GM12878 (cell line): ENCODE measurements around the gene ANKIB1. TPM values are rescaled to one million over a fixed set of nuclear protein-coding genes. Genes with fewer than 3 reads are reported as not detected.
A peak's percentile ranks its signal among the peaks of the same experiment; 100 is the strongest.

Experiments used
- ATAC-seq: fragments of 200-7000 bp; cut with Tn5 transposase; 3 replicates; pipeline ENCODE4 v1.9.1; 2020; ENCODE audit warnings: mild to moderate bottlenecking, moderate library complexity
- BruUV-seq: library from RNA; stranded (reverse); fragments of 400-500 nt; replicated peaks from 2 replicates; lab custom pipeline; 2021; lab: Mats Ljungman, UMichigan
- CTCF ChIA-PET: fragments of 300-600 bp; sonication (Branson Sonifier 250); formaldehyde crosslinking; extraction: SDS; loops from one replicate; lab custom pipeline; 2021; ENCODE audit warnings: inconsistent platforms; lab: Yijun Ruan, JAX
- POLR2A ChIA-PET: fragments of 350-600 bp; formaldehyde crosslinking; extraction: SDS; loops from one replicate; lab custom pipeline; 2021; ENCODE audit warnings: inconsistent platforms; lab: Charles Lee
- RAD21 ChIA-PET: fragments of 300-600 bp; sonication (Branson Sonifier 250); formaldehyde crosslinking; loops from one replicate; lab custom pipeline; 2023; ENCODE audit warnings: antibody characterized with exemption; ENCODE audit not compliant: unreplicated experiment; lab: Charles Lee
- SMC1A ChIA-PET: fragments of 300-600 bp; sonication (Branson Sonifier 250); formaldehyde crosslinking; loops from one replicate; lab custom pipeline; 2023; ENCODE audit not compliant: unreplicated experiment, uncharacterized antibody; lab: Charles Lee
- DNase-seq: peaks from one replicate; pipeline ENCODE4 v3.0.0-alpha.2; 2011; ENCODE audit warnings: low read depth, low spot score
- FAIRE-seq: peaks from 3 replicates; lab custom pipeline; 2011; peaks lifted over from hg19 to GRCh38; lab: Jason Lieb, UNC
- H2AFZ ChIP-seq: 2 replicates; pipeline ENCODE4 v1.6.0; 2011; ENCODE audit warnings: low read depth, low read length, control low read depth; ENCODE audit not compliant: control insufficient read depth
- H3K27ac ChIP-seq: 2 replicates; pipeline ENCODE4 v1.5.1; 2011; ENCODE audit warnings: control low read depth; ENCODE audit not compliant: control insufficient read depth, insufficient read depth
- H3K27me3 ChIP-seq, 2 experiments: replicated peaks in 1 of 2; 2 replicates each; pipeline versions ENCODE4 v1.6.0 to v1.6.1; 2011; ENCODE audit warnings: low read length in 1 of 2; ENCODE audit not compliant: control insufficient read depth in 2 of 2, insufficient read depth in 2 of 2
- H3K36me3 ChIP-seq, 2 experiments: 2 replicates each; pipeline ENCODE4 v1.5.1; 2011; ENCODE audit warnings: low read length in 1 of 2; ENCODE audit not compliant: control insufficient read depth in 2 of 2, insufficient read depth in 2 of 2
- H3K4me1 ChIP-seq: 2 replicates; pipeline ENCODE4 v1.6.1; 2011; ENCODE audit warnings: mild to moderate bottlenecking, low read length, moderate library complexity, mixed read lengths; ENCODE audit not compliant: control insufficient read depth, insufficient read depth
- H3K4me2 ChIP-seq: 2 replicates; pipeline ENCODE4 v1.6.0; 2011; ENCODE audit warnings: control low read depth; ENCODE audit not compliant: control insufficient read depth, insufficient read depth
- H3K4me3 ChIP-seq: fragments of 200-600 bp; sonication (generic); 2 replicates; pipeline ENCODE4 v1.5.1; 2016
- H3K79me2 ChIP-seq: 2 replicates; pipeline ENCODE4 v1.6.0; 2011; ENCODE audit warnings: low read length; ENCODE audit not compliant: control insufficient read depth, insufficient read depth
- H3K9ac ChIP-seq: 2 replicates; pipeline ENCODE4 v1.8.0; 2011; ENCODE audit warnings: low read length, control low read depth, mixed read lengths; ENCODE audit not compliant: control insufficient read depth, insufficient read depth
- H3K9me3 ChIP-seq: replicated peaks from 3 replicates; pipeline ENCODE4 v1.5.1; 2011; ENCODE audit warnings: mild to moderate bottlenecking, low read length; ENCODE audit not compliant: control insufficient read depth, insufficient read depth
- H4K20me1 ChIP-seq: 2 replicates; pipeline ENCODE4 v1.6.0; 2011; ENCODE audit not compliant: control insufficient read depth, insufficient read depth
- CREM ChIP-seq: IDR thresholded peaks from 2 replicates; pipeline ENCODE4 v1.6.1; 2014; ENCODE audit warnings: antibody characterized with exemption, low read depth
- EED ChIP-seq: sonication (generic); IDR thresholded peaks from 2 replicates; pipeline ENCODE4 v1.6.1; 2016; ENCODE audit warnings: antibody characterized with exemption, low read depth
- EGR1 ChIP-seq, 2 experiments: IDR thresholded peaks; 1 replicate in 1 of 2; 2 replicates in 1 of 2; pipeline ENCODE4 v1.6.1; 2011 to 2012; ENCODE audit warnings: low read depth in 2 of 2, low read length in 2 of 2, borderline replicate concordance in 1 of 2, mild to moderate bottlenecking in 1 of 2, moderate library complexity in 1 of 2
- MYC ChIP-seq: IDR thresholded peaks from 2 replicates; pipeline ENCODE4 v1.6.1; 2011; ENCODE audit warnings: mild to moderate bottlenecking, low read length, moderate library complexity, inconsistent platforms; ENCODE audit not compliant: insufficient read depth, insufficient replicate concordance, insufficient read length, severe bottlenecking
- SRF ChIP-seq, 2 experiments: IDR thresholded peaks; 2 replicates each; pipeline ENCODE4 v1.6.1; 2011; ENCODE audit warnings: low read depth in 2 of 2, low read length in 2 of 2, mild to moderate bottlenecking in 1 of 2, moderate library complexity in 1 of 2
- YY1 ChIP-seq: IDR thresholded peaks from 2 replicates; pipeline ENCODE4 v1.6.1; 2011; ENCODE audit warnings: low read depth, mild to moderate bottlenecking, low read length
- WGBS: methylation state at CpG from one replicate; pipeline ENCODE4 v1.1.6; 2016; ENCODE audit warnings: low lambda C conversion rate; ENCODE audit not compliant: insufficient replicate concordance, insufficient coverage; ENCODE audit errors: missing lambda C conversion rate; 5-methylcytosine and 5-hydroxymethylcytosine counted together
- in situ Hi-C: fragments of 300-500 bp; cut with MboI; formaldehyde crosslinking; loops from 9 replicates; pipeline ENCODE4 v1.14.3; 2018; ENCODE audit warnings: mixed read lengths
- intact Hi-C: fragments of 100-400 bp; cut with micrococcal nuclease; formaldehyde crosslinking; loops from one replicate; pipeline ENCODE4 v1.14.2; 2022; ENCODE audit not compliant: unreplicated experiment
- polyA plus RNA-seq, 11 experiments: library from polyadenylated mRNA; depleted of rRNA in 4 of 11; unstranded in 6 of 11; stranded (reverse) in 5 of 11; fragments of >200 nt; fragmentation: Nextera tagmentation in 4 of 11; fragmentation: Illumina TruSeq in 1 of 11; extraction: Ambion mirVana in 4 of 11; extraction: Trizol in 1 of 11; gene quantifications; 1 replicate in 1 of 11; 2 replicates in 10 of 11; pipeline versions ENCODE4 v1.2.1 to v1.2.3, GENCODE V29; 2011 to 2016; ENCODE audit warnings: inconsistent platforms in 2 of 11, missing spikeins in 2 of 11, low read depth in 1 of 11
- total RNA-seq, 4 experiments: library from RNA; depleted of rRNA in 3 of 4; stranded (reverse); fragments of >200 nt in 3 of 4; fragmentation: Illumina TruSeq in 1 of 4; extraction: Trizol in 1 of 4; gene quantifications; 2 replicates each; pipeline versions ENCODE4 v1.2.1 to v1.2.3, GENCODE V29; 2013 to 2021
- TF ChIP-seq, protein P1 (sequence below): fragments of 450-650 bp; IDR thresholded peaks from 2 replicates; pipeline ENCODE4 v1.6.1; 2017; ENCODE audit warnings: low read depth, mild to moderate bottlenecking, moderate library complexity

ANKIB1 gene
- total and polyA plus RNA-seq, 10 of the 15 experiments (the other 5 are each of a cell fraction or from before 2014, with no cell fraction given): 9.0 to 54.0 (median 21.9) TPM

- Histone ChIP-seq H2AFZ (peak overlapping the region; percentile 95), H3K4me1 (no peaks in the 10 kb centered on the region), H3K79me2 (peaks cover 76% of the 10 kb centered on the region), H3K9me3 (no peaks in the 10 kb centered on the region), H3K27ac (peak overlapping the region; percentile 90), H3K4me3 (peak overlapping the region; percentile 93), H3K27me3 (no peaks in the 10 kb centered on the region), H3K9ac (peak overlapping the region; percentile 83), H3K36me3 (no peaks in the 10 kb centered on the region), H3K4me2 (peak overlapping the region; percentile 92), H4K20me1 (no peaks in the 10 kb centered on the region)
- FAIRE-seq (no peak), ATAC-seq (peak; percentile 51), DNase-seq (no peak)
- no TSS peak for BruUV-seq
- in situ Hi-C loops: no loop called here
- POLR2A ChIA-PET: interaction anchor here (0.5 to 2.5 kb wide), 12 partner anchors 8 to 591 kb away, joined by 3 to 10 read pairs (median 4); partner anchors contain the start of genes CYP51A1, GATAD1, PEX1 and RBM48
- SMC1A ChIA-PET: interaction anchor here (0.6 to 2.9 kb wide), 27 partner anchors 9 to 865 kb away, joined by 3 to 13 read pairs (median 4); partner anchors contain the start of genes CYP51A1 and GATAD1
- RAD21 ChIA-PET: interaction anchor here (0.9 to 3.9 kb wide), 12 partner anchors 15 to 306 kb away, joined by 3 to 21 read pairs (median 5); partner anchors contain the start of genes AKAP9, CYP51A1, GATAD1 and PEX1
- no peak for TF ChIP-seq SRF (IDR thresholded peaks at IDR 0.05; ENCODE audit: low read depth in 2 of 2, low read length in 2 of 2)
- TF ChIP-seq MYC: peak; percentile 13
- peak in 1 of 2 experiments; percentile 26; a peak in 1 of 3 replicates for TF ChIP-seq EGR1 (IDR thresholded peaks at IDR 0.05; ENCODE audit: borderline replicate concordance in 1 of 2, low read depth in 2 of 2, low read length in 2 of 2)
- TF ChIP-seq, protein P1, sequence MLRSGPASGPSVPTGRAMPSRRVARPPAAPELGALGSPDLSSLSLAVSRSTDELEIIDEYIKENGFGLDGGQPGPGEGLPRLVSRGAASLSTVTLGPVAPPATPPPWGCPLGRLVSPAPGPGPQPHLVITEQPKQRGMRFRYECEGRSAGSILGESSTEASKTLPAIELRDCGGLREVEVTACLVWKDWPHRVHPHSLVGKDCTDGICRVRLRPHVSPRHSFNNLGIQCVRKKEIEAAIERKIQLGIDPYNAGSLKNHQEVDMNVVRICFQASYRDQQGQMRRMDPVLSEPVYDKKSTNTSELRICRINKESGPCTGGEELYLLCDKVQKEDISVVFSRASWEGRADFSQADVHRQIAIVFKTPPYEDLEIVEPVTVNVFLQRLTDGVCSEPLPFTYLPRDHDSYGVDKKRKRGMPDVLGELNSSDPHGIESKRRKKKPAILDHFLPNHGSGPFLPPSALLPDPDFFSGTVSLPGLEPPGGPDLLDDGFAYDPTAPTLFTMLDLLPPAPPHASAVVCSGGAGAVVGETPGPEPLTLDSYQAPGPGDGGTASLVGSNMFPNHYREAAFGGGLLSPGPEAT: 0 out of 2 replicates have a peak, but pooled peaks have one; percentile 12
- TF ChIP-seq EED: 0 out of 2 replicates have a peak, but pooled peaks have one; percentile 8
- 0 out of 2 replicates have a peak, but pooled peaks have one; percentile 8 for TF ChIP-seq YY1
- no peak for TF ChIP-seq CREM
- intact Hi-C loops: loop anchor here (5.0 kb wide), 3 partner anchors 41 to 201 kb away; partner anchors contain the start of genes CYP51A1 and GATAD1
- CTCF ChIA-PET: interaction anchor here (0.6 to 3.4 kb wide), 12 partner anchors 9 to 366 kb away, joined by 3 to 17 read pairs (median 3); partner anchors contain the start of genes GATAD1 and MTERF1
- under 1% methylated on average over 35 of the region's 35 CpGs for WGBS
Measured at GRCh38 chr7:92246360-92247101, 757 bp downstream of the ANKIB1 start.
